Measurements from ENCODE around the gene AP3D1.
"Not testable (repeated sequence)": the region's sequence is repeated elsewhere in the genome, so short reads cannot be mapped to it uniquely, and the experiment has no call there.

Gene AP3D1

DNA sequence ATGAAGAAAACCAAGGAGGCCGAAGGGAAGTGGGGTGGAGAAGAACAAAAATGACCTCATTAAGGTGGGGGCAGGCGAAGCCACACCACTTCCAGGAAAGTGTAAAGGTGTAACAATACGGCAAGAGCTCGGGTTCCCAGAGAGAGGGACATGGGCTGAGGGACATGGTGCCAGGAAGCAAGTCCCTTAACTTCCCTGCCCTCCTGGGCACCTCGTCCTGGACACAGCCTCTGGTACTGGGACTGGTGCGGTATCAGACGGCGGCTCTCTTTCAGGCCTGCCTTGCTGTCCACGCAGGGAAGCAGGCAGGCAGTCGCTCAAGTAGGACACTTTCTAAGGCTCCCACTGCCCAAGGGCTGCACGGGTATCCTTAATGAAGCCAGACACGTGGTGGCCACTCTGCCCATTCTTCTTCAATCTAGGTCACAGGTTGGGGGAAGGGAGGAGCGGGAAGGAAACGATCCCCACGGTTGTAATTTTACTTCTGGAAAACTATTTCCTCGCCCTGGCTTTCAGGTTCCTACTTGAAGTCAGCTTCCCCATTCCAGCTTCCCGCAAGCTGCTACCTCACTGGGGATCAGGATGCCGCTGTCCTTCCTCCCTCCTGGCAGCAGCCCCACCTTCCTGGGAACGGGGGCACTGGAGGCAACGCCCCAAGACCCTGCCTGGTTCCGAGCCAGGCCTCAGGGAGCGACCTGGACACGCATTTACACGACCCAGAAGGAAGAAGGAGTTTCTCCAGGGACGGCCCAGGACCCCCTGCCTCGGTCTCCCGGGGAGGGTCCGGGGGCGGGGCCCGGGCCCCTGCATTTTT, 1.2 kb downstream of the AP3D1 start:
- DNase-seq: no peak

DNA sequence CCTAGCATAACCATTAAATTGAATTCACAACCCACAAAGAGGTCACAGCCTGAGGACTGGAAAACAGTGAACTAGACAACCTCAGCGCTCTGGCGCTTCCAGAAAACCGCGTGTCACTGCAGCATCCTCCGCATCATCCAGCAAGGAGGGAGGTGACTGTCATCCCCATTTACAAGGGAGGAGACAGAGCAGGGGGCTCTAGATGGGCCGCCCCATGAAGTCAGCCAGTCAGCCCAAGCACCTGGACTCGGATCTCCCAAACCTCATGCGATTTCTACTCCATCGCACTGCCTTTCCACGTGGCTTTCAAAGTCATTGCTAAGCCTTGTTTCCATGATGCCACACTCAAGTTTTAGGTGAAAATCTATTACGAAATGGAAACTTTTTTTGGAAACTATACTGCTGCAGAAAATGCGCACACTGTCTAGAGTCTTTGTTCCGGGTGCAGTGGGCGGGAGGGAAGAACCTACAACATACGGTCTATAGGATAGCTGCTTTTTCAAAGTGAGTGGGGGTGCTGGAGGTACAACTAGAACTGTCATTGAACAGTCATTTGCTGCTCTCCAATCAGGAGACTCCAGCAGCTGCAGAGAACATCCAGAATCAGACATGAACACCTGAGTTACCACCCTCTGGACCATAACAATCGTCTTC, 2.8 kb downstream of the AP3D1 start:
- no peak for DNase-seq

DNA sequence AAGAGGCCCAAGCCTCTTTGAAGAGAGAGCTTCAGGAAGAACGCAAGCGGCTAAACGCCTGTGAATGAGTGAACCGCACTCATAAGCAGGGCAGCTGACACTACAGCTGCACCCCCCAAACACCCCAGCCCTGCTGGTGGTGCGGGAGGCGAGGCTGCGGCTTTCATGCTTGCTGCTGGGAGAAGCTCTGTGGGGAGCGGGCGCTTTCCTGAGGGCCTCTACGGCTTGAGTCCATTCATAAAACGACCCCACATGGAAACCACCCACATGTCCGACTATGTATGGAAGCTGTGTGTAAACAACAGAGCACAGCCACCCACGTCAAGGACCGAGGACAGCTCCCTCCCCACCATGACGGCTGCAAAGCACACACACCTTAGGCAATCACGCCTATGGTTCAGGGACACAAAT, 5.5 kb downstream of the AP3D1 start:
- no peak for DNase-seq

DNA sequence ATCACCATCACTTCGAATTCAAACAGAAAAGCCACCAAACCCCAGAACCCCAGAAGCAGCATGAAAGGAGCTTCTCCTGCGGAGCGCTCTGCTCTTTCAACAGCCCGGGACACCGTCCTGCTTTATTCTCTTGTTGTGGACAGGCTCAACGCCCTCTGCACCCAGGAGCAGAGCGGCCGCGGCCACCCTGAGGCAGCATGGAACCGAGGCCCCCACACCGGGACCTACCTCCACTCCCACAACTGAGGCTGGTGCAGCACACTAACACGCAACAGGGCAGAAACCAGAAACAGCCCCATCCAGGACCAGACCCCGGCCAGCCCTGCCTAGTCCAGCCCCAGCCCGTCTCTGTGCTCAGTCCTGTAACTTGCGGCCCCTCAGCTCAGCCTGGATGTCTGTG, 7.2 kb downstream of the AP3D1 start:
- no peak for DNase-seq

DNA sequence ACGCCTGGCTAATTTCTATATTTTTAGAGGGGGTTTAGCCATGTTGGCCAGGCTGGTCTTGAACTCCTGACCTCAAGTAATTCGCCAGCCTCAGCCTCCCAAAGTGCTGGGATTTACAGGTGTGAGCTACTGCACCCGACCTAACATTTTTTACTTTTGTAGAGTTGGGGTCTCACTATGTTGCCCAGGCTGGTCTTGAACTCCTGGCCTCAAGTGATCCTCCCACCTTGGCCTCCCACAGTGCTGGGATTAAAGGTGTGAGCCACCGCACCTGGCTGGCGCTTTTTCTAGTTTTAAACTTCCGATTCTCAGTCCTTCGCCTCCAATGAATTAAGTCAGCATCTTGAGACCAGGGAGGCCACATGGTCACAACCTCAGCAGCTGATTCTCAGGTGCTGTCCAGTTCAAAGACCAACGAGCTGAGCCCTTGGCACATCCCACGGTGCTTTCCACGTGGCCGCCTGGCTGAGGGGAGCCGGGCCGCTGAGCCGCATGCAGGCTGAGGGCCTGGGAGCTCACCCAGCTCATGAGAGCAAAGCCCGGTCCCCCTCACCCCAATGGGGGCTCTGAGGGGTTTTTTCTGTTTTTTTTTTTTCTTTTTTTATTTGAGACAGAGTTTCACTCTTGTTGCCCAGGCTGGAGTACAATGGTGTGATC, 9.1 kb downstream of the AP3D1 start:
- DNase-seq: no peak

DNA sequence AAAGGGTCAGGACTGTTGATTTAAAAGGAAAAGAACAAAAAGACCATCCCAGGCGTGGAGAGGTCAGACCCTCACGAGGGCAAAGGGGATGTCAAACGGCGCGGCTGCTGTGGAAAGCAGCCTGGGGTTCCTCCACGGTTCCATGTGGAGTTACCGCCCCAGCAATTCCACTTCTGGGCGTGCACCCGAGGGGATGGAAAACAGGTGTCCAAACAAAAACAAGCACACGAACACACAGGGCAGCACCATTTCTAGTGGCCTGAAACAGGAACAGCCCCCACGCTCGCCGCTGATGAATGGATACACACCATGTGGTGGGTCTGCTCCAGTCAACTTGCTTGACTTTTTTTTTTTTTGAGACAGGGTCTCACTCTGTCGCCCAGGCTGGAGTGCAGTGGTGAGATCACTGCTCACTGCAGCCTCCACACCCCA, 11.2 kb downstream of the AP3D1 start:
- no peak for DNase-seq

DNA sequence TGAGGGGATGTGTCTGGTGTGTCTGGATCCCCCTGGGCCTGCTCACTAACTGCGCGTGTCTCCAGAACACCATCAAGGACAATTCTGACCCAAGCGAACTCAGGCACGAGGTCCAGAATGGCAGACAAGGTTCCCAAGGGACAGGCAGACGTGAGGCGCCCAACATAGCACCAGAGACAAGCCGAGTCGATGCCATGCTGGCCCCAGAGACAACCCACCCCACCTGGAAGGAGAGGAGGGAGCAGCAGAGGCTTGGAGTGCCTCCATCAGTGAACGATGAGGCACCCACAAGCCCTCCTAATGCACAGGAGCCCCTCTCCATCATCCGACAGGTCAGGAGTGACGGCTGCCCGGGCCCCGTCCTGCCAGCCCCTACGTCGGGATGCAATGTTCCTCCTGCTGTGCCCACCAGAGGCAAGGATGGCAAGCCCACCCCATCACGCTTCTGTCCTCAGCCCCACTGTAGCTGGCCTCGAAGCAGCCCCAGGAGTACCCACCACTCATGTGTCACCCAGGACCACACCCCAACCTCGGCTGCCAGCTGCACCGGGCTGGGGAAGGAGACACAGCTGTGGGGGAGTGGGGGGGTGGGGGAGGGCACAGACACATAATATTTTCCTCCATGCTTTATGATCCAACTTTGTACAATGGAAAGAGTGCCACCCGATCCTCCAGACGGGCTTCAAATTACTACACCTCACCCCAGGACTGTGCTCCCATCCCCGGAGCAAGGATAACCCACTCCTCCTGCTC, 11.8 kb downstream of the AP3D1 start:
- DNase-seq: no peak

DNA sequence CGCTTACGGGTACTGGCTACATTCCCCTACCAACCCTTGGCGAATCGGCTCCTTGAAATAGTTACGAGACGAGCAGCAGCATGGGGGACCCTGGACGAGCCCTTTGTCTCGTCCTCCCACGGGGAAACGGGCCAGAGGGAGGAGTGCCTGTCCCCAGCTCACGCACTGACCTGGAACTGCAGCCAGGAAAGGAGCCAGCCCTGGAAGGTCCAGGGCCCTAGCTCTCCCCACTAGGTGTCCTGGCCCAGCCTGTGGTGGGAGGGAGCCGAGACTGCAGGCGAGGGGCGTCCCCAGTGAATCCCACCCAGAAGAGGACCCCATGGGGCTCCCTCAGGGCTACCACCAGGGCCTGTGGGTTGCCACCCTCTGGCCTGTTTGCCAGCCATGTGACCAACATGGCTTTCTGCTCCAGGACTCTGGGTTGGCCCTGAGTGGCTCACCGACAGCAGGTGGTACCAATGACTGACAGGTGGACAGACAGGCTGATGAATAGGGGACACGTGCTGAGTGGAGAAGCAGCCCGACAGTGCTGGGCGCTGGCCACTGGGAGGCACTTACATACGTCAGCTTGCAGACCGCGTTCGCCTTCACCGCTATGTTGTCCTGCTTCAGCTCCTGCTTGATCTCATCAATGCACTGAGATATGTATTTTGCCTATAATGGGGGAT, 13.2 kb downstream of the AP3D1 start:
- DNase-seq: no peak

DNA sequence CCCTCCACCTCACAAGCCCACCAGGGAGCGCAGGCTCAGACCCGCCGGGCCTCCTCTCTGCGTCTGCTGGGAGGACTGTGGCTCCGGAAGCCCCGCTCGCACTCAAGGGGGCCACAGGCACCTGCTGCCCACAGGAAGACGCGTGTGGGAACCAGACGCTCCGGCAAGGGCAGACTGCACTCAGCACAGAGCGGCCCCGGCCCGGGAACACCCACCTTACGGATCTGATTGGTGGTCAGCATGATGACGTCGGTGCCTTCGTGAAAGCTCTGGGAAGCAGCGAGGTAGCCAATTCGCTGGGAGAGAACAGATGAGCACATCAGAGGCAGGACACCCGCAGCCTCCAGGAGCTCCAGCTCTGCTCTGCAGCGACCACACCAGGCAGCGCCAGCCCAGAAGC, 14.6 kb downstream of the AP3D1 start:
- DNase-seq: no peak

DNA sequence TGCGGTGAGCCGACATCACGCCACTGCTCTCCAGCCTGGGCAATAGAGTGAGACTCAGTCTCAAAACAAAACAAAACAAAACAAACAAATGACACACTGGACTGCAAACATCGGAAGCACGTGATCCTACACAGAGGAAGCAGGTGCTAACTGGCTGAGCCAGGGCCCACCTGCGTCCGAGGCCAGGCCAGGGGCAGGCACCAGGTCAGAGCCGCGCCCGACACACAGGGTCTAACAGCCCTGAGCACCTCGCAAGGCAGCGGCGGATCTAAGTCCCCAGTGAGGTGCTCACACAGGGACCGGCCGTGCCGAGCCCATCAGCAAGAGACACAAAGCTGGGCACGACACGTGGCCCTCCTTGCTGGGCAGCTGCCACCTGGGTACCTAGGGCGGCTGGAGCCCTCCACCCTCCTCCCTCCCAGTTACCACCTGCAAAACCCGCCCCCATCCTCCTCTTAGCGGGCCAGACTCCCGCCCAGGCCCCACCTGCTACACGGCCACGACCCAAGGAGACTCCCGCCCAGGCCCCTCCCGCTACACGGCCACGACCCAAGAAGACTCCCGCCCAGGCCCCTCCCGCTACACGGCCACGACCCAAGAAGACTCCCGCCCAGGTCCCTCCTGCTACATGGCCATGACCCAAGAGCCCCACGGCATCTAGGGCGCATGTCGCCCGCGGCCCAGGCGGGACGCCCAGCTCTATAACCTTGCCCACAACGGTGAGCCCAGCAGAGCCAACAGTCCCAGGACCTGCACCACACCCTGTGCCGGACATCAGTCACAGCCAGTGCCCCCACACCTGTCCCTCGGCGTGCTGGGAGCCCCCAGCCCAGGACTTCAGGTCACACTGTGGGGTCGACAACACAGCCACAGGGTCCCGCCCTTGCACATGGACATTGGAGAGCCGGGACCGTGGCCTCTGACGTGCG, 15.6 kb downstream of the AP3D1 start:
- DNase-seq: no peak

DNA sequence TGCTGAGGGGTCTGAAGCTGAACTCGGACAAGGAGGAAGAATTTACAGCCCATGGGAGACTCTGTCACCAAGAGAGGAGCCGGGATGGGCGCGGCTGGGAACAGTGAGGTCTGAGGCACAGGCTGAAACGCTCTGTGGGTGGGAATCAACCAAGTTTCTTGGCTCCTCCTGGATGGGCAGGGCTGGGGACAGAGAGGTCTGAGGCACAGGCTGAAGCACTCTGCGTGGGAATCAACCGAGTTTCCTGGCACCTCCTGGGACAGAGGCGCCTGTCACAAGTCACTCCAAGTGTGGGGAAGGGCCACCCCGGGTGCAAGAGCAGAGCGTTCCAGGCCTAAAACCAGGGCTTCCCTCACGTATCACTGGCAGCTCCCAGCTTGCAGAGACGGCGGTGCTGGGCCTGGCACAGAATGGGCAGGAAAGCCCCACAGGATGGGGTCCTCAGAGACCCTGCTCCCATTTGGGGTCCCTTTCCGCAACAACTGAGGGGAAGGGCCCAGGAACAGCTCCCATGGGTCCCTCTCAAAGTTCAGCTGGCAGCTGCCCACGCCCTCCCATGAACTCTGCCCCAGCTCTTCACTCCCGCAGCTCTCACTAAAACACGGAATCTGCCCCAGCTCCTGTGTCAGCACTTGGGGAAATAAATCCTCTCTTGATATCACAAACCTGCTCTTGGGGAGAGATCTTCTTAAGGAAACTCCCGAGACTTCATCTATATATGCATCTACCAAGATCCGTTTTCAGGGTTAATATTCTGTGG, 18.5 kb downstream of the AP3D1 start:
- no peak for DNase-seq

DNA sequence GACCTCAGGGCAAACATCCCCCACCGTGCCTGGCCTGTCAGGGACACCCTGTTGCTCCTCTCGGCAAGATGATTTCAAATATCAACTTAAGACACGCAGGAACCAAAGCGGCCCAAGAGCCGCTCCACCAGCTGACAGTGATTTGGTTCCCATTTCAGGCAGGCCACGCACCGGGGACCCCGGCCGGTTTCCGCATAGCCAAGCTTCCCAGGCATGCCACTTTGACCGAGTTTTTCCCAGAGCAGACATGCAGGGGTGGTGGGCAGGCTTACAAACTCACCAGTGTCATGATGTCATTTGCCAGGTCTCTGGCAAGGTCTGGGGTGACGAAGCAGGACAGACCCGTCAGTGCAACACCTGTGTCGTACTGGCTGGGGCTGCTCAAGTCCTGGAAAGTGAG, 19.2 kb downstream of the AP3D1 start:
- no peak for DNase-seq

DNA sequence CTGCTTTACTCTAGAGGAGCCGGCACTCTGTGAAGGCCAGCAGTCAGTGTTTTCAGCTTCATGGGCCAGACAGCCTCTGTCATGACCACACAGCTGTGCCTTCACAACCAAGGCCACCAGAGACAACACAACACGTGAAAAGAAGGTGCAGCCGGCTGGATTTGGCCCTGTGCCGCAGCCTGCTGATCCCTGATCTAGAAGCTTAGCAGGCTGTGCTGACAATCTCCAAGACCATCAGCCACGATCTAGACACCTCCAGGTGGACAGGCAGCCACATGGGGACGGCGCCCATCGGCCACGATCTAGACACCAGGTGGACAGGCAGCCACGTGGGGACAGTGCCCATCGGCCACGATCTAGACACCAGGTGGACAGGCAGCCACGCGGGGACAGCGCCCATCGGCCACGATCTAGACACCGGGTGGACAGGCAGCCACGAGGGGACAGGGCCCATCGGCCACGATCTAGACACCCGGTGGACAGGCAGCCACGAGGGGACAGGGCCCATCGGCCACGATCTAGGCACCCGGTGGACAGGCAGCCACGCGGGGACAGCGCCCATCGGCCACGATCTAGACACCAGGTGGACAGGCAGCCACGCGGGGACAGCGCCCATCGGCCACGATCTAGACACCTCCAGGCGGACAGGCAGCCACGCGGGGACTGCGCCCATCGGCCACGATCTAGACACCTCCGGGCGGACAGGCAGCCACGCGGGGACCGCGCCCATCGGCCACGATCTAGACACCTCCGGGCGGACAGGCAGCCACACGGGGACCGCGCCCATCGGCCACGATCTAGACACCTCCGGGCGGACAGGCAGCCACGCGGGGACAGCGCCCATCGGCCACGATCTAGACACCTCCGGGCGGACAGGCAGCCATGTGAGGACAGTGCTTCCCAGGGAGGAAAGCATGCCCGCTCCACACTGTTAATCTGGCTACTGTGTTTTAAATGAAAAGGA, 20.1 kb downstream of the AP3D1 start:
- not testable (repeated sequence) for DNase-seq

DNA sequence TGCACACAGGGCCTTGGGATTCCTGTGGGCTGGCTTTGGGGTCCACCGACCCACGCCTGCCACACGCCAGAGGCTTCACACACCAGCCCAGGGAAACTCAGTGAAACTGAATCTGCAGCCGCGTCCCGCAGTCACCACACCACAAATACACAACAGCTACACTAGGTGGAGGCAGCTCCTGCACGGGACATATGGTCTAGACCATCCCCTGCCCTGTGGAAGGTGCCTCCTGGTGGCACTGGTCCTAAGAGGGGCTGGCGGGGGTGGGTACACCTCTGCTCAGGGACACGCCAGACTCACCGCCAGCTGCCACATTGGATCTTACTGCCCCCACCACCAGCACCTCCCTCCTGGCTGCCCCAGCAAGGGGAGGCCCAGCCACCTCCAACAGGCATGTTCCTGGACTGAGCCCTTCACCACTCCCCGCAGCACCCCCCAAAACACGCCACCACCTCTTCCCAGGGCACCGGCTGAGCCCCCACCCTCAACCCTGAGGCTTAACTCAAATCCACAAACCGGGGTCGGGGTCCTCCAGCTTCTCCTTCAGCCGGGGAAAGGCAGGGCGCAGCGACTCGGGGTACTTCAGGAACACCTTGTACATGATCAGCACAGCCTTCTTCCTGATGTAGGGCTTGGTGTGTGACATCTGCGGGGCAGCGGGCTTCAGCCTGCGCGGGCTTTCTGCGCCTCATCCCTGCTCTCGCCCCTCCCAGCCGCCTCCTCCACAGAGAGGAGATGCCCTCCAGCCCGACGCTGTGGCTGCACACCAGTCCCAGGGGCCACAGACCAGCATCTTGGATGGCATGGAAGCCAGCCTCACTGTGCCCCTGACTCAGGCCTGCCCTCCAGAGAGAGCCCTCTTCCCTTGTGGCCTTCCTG, 21.2 kb downstream of the AP3D1 start:
- DNase-seq: no peak

DNA sequence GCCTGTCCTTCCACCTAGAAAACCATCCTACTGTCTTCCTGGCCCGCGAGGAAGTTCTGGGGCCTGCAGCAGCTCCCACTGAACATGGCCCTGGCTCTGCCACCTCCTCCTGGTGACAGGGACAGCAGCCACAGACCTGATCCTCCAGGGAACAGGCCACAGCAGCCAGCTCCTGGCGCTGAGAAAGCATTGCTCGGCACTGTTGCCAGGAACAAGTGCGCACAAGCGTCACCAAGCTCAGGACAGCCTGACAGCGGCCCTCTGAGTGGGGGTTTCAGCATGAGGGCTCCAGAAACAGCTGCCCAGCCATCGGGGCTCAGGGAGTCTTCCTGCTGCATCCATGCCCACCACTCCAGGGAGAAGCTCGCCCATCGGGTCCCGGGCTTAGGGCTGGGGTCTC, 21.9 kb downstream of the AP3D1 start:
- DNase-seq: no peak

DNA sequence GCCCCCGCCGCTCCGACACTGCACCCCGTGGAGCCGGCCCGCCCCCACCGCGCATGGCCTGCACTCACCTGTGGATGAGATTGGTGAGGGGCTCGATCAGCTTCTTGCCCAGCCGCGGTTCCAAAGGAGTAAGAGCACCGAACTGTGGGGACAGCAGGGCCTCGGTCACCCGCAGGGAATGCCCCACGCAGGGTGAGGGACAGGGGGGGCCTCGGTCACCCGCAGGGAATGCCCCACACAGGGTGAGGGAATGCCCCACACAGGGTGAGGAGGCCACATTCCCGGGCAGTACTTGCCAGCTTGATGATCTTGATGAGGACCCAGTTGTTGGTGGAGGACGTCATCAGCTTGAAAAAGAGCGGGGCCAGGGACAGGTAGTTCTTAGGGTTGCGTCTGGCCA, 22.3 kb downstream of the AP3D1 start:
- no peak for DNase-seq

DNA sequence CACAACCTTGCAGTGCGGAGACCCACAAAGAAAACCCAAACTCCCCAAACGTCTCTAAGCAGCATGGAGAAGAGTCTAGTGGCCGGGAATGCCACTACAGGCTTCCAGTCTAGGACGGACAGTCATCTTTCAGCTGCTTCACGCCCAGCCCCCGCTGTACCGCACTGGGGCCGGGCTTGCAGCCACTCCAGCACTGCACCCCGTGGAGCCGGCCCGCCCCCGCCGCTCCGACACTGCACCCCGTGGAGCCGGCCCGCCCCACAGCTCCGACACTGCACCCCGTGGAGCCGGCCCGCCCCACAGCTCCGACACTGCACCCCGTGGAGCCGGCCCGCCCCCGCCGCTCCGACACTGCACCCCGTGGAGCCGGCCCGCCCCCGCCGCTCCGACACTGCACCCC, 23.1 kb downstream of the AP3D1 start:
- DNase-seq: not testable (repeated sequence)

DNA sequence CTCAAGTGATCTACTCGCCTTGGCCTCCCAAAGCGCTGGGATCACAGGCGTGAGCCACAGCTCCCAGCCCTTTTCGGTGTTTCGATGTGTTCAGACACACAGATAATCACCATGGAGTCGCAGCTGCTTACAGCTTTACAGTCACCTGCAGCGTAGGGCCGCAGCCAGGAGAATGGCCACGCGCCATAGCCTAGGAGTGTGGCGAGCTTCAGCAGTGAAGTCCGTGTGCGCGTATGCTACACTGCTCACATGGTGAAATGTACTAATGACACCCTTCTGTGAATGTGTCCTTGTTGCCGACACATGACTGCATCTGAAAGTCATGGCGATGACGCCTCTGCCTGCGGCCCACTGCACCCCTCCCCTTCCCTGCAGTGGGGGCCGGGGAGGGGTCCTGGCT, 23.6 kb downstream of the AP3D1 start:
- no peak for DNase-seq

All from NCI-H187 (cell line).